NCI-H146 treated with DMSO at 0.1 percent for 48 hours (cell line): ENCODE results near the gene OR12D1.

Source experiments
- DNase-seq: peaks from one replicate; lab custom pipeline; 2025; ENCODE audit not compliant: unreplicated experiment; lab: John Stamatoyannopoulos, UW

Gene OR12D1

GRCh38 chr6:29465279-29465678, 50.6 kb downstream of the OR12D1 start:
- DNase-seq: no peak

- no peak for DNase-seq
Observed at GRCh38 chr6:29465801-29466200, 51.1 kb downstream of the OR12D1 start.

- DNase-seq: no peak
Observed at GRCh38 chr6:29466241-29466640, 51.5 kb downstream of the OR12D1 start.
